ENCODE results near the gene SAPCD2. TPM values are rescaled to one million over a fixed set of nuclear protein-coding genes. Genes with fewer than 3 reads are reported as not detected.

Gene SAPCD2
- total RNA-seq, 1 experiment from 2014 or later = 29.8 TPM

DNA sequence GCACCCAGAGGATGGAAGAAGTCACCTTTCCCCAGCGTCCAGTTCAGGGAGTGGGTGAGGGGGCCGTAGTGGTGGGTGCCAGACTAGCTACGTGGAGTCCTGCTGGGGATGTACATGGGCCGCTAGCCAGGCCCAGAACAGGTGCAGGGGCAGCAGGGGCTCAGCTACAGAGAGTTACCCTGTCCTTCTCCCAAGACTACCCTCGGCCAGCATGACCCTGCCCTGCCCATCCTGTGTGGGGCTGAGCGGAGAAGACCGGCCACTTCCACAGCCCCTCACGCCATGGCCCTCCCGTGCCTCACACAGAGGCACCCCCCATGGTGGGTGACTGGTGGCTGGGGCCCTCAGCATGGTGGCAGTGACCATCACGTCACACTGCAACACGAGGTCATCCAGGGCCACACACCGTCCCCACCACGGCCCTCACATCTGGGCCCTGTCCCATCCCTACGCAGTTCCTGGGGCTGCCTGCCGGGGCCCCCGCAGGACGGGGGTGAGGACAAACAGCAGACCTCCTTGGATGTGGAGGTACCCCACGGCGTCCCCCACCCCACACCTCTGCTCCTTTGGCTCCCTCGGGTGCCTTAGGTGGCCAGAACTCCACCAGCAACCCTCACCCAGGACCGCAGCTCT lies 45.2 kb upstream of the SAPCD2 start:
- no peak overlapping the region for H2BK20ac ChIP-seq (ENCODE audit: low read depth, low read length, poor library complexity, severe bottlenecking)
- no CpG with 5 or more reads among the region's 21 CpGs for WGBS (ENCODE audit: extremely low coverage, insufficient read length, low lambda C conversion rate)
- H3K9me3 Mint-ChIP-seq = peaks cover 0 to 3% of the 10 kb centered on the region in 2 experiments; a peak in 2 of 5 replicates
- H2BK5ac ChIP-seq (ENCODE audit: insufficient read length, low read length) = no peak overlapping the region
- no peak overlapping the region for H4K5ac ChIP-seq (ENCODE audit: insufficient read length, low read depth, low read length)
- no peaks in the 10 kb centered on the region for H3K4me1 Mint-ChIP-seq
- H3K4me1 ChIP-seq (ENCODE audit: insufficient read depth, low read length) = no peaks in the 10 kb centered on the region
- no peak overlapping the region for H2AK5ac ChIP-seq (ENCODE audit: insufficient read length, low read length)
- H4K91ac ChIP-seq (ENCODE audit: insufficient read length, low read depth, low read length) = no peak overlapping the region
- H3K36me3 Mint-ChIP-seq (ENCODE audit: insufficient read depth in 1 of 3, low read depth in 3 of 3) = peaks cover 0 to 2% (median 0%) of the 10 kb centered on the region in 3 experiments; a peak in 1 of 7 replicates
- H2BK15ac ChIP-seq (ENCODE audit: low read depth, low read length) = no peak overlapping the region
- TF ChIP-seq, protein P1, sequence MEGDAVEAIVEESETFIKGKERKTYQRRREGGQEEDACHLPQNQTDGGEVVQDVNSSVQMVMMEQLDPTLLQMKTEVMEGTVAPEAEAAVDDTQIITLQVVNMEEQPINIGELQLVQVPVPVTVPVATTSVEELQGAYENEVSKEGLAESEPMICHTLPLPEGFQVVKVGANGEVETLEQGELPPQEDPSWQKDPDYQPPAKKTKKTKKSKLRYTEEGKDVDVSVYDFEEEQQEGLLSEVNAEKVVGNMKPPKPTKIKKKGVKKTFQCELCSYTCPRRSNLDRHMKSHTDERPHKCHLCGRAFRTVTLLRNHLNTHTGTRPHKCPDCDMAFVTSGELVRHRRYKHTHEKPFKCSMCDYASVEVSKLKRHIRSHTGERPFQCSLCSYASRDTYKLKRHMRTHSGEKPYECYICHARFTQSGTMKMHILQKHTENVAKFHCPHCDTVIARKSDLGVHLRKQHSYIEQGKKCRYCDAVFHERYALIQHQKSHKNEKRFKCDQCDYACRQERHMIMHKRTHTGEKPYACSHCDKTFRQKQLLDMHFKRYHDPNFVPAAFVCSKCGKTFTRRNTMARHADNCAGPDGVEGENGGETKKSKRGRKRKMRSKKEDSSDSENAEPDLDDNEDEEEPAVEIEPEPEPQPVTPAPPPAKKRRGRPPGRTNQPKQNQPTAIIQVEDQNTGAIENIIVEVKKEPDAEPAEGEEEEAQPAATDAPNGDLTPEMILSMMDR (conservative IDR thresholded peaks at IDR 0.05) = peak; percentile 20; the same call in 1 of the 3 replicates
- no peak overlapping the region for H3K4ac ChIP-seq (ENCODE audit: low read depth, low read length)
- H3K23me2 ChIP-seq (ENCODE audit: insufficient read length, low read depth, low read length, poor library complexity, severe bottlenecking) = no peaks in the 10 kb centered on the region
- H4K8ac ChIP-seq (replicated peaks; ENCODE audit: insufficient read length, low read depth, low read length) = no peak overlapping the region
- no peak overlapping the region for H2BK12ac ChIP-seq (ENCODE audit: insufficient read length, low read depth, low read length)
- no peak overlapping the region for H3K9ac ChIP-seq (ENCODE audit: extremely low read depth, insufficient read length, low read length)
- H3T11ph ChIP-seq (ENCODE audit: low read length) = no peak overlapping the region
- H3K23ac ChIP-seq (ENCODE audit: insufficient read length, low read depth, low read length) = no peak overlapping the region
- no peaks in the 10 kb centered on the region for H3K9me3 ChIP-seq (ENCODE audit: control insufficient read depth, low read depth, low read length)
- H3K27ac Mint-ChIP-seq = no peak overlapping the region
- H3K4me3 Mint-ChIP-seq = peak overlapping the region in 1 of 2 experiments; percentile 29; a peak in 1 of 5 replicates
- no peaks in the 10 kb centered on the region for H4K20me1 ChIP-seq (ENCODE audit: control insufficient read depth, insufficient read depth, insufficient read length)
- H2BK120ac ChIP-seq (ENCODE audit: low read depth, low read length, poor library complexity, severe bottlenecking) = no peak overlapping the region
- peaks cover 4% of the 10 kb centered on the region; the same call in 1 of the 2 replicates for H3K27me3 ChIP-seq (ENCODE audit: insufficient read depth, low read length)
- no peak overlapping the region for H3K18ac ChIP-seq (ENCODE audit: insufficient read length, low read depth, low read length)
- H2AFZ ChIP-seq (ENCODE audit: low read length) = no peak overlapping the region
- DNase-seq = no peak
- H3K56ac ChIP-seq (ENCODE audit: insufficient read length, low read depth, low read length) = no peak overlapping the region
- H3K79me2 ChIP-seq (ENCODE audit: insufficient read depth, low read length) = no peaks in the 10 kb centered on the region
- H3K27ac ChIP-seq (ENCODE audit: insufficient read length, low read depth, low read length) = no peak overlapping the region
- H3K27me3 Mint-ChIP-seq (ENCODE audit: low read depth) = peaks cover 46% of the 10 kb centered on the region
- H3K14ac ChIP-seq (ENCODE audit: insufficient read depth, low read length) = no peak overlapping the region
- H3K79me1 ChIP-seq (ENCODE audit: insufficient read depth, low read depth, low read length, poor library complexity, severe bottlenecking) = no peaks in the 10 kb centered on the region
- no peak overlapping the region for H3K4me2 ChIP-seq (ENCODE audit: insufficient read depth, insufficient read length, low read length)

Data from H9 (cell line).